ELF-1 (cell line): Measurements from ENCODE around the gene SLC16A11.
"Not testable (repeated sequence)": the region's sequence is repeated elsewhere in the genome, so short reads cannot be mapped to it uniquely, and the experiment has no call there.

Experiments
- DNase-seq: peaks from one replicate; pipeline ENCODE4 v3.0.0-alpha.2; 2016; ENCODE audit warnings: low read depth, low spot score

The SLC16A11 gene

DNA sequence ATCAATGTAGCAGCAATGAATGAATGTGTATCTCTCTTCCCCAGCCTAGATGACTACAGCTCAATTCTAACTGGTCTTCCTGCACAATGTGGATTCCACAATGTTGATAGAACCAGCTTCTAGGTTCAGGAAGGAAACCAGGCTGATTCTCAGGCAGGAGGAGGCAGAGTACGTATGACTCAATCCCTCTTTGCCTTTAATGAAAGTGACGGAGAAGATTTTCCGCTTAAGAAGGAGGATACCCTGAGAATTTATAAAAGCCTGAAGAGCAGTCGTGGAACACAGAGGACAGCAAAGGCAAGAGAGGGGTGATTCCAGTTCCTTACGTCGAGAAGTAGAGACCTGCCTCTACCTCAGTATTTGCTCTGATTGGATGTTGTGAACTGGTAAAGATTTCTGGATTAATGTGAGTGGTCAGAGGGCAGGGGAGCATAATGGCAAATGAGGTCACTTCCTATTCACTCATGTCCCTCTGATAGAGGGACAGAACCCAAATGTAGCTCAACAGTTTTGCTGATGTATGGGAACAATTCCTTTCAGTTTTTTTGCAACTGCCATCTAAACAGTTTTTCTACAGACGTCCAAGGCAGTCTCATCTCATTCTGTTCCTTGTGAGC is 15.0 kb upstream of the SLC16A11 start:
- DNase-seq, result no peak

DNA sequence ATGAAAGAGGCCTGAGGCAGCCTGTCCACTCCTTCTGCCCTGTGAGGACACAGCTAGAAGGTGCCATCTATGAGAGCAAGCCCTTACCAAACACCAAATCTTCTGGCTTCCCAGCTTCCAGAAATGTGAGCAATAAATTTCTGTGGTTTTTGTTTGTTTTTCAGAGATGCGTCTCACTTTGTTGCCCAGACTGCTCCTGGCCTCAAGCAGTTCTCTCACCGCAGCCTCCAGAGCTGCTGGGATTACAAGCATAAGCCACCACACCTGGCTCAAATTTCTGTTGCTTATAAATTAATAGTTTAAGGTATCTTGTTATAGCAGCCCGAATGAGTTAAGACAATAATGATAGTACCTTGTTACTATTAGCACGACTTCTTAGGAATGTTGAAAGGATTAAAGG is 12.5 kb upstream of the SLC16A11 start:
- no peak for DNase-seq

DNA sequence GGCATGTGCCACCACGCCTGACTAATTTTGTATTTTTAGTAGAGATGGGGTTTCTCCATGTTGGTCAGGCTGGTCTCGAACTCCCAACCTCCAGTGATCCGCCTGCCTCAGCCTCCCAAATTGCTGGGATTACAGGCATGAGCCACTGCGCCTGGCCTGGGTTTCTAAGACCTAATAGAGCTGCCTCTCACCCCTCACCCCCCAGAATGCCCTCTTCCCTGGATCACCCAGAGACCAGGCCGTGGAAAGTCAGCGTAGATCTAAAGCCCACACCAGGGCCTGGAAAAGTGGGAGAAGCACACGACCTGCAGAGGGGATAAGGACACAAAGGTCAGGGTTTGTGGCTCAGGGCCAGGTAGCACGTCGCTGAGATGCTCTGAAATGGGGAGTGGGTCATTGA is 6.7 kb upstream of the SLC16A11 start:
- DNase-seq, result not testable (repeated sequence)

DNA sequence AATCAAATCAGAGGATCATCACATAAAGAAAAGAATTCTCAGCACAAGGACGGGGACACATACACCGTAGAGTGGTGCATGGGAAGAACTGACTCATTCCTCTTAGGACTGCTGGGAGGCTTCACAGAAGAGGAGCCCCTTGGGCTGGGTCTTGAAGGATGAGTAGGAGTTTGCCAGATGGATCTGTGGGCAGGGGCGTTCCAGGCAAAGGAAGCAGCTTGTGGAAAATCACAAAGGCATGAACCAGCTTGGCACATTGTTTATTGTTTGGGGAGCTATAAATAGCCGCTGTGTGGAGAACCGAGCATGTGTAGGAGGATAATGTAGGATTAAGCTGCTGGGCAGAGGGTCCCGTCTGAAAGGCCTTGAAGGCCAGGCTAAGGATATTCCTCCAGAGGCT is 5.1 kb upstream of the SLC16A11 start:
- no peak for DNase-seq

DNA sequence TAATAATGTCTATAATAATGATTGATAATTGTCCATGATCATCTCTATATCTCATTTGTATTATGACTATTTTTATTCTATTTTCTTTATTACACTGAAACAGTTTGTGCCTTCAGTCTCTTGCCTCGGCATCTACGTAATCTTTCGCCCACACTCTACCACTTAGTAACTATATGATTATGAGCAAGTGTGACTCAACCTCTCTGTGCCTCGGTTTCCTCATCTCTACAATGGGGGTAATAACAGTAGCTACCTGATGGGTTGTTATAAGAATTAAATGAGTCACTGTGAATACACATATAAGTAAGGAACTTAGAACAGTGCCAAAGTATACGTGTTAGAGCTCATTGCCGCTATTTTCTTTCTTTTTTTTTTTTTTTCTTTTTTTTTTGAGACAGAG is 3.7 kb upstream of the SLC16A11 start:
- DNase-seq, result no peak

DNA sequence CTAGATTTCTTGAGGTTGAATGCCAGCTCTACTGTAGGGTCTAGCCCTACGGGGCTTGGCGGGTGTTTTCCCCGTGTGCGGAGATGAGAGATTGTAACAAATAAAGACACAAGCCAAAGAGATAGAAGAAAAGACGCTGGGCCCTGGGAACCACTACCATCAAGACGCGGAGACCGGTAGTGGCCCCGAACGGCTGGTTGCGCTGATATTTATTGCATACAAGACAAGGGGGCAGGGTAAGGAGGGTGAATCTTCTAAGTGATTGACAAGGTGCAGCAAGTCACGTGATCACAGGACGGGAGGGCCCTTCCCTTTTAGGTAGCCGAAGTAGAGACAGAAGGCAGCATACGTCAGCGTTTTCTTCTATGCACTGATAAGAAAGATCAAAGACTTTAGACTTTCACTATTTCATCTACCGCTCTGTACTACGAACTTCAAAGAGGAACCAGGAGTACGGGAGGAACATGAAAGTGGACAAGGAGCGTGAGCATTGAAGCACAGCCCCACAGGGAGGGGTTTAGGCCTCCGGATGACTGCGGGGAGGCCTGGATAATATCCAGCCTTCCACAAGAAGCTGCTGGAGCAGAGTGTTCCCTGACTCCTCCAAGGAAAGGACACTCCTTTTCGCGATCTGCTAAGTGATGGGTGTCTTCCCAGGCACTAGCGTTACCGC is 3.0 kb upstream of the SLC16A11 start:
- DNase-seq, result peak; percentile 79

DNA sequence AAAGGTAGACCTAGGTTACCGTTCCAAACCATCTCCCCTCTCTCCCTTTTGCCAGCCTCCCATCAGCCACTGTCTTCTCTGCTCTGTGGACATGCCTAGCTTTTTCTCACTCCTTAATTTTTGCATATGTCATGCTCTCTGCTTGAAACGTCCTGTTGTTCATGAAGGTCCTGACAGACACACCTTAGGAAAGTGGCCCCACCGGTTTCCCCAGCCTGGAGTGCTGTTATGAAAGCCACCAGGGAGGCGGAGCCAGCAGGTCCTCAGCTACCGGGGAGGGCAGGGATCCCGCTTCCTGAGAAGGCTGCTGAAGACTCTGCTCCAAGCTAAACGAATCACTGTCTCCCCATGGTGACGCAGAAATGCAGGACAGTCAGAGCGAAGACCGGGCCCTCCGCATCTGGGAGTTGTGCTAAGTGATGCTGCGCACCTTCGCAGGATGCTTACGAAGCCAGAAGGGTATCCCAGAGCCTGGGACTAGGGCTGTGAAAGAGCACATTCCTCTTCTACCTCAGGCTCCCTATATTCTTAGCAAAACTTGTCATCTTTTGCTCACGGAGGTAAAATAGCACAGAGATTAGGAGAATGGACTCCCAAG is 2.3 kb upstream of the SLC16A11 start:
- DNase-seq, result peak; percentile 86

DNA sequence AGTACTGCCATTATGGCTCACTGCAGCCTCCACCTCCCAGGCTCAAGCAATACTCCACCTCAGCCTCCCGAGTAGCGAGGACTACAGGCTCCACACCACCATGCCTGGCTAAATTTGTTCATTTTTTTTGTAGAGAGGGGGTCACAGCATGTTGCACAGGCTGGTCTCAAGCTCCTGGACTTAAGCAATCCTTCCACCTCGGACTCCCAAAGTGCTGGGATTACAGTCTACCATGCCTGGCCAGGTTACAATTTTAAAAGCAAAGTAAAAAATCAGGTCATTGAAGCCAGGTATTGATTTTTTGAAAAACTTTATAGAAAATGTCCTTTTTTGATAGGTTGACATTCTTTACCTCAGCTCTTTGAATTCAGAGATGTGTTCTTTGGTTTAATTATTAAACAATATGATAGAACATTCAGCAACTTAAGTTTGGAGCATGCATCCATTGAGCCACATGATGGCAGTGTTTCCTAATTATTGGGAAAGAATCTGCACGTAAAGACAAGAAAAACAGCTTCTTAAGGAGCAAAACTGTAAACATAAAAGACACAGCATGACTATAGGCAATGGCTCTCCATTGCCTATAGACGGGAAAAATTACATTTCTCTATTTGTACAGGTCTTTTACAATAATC is 1.7 kb upstream of the SLC16A11 start:
- DNase-seq, result peak; percentile 50

DNA sequence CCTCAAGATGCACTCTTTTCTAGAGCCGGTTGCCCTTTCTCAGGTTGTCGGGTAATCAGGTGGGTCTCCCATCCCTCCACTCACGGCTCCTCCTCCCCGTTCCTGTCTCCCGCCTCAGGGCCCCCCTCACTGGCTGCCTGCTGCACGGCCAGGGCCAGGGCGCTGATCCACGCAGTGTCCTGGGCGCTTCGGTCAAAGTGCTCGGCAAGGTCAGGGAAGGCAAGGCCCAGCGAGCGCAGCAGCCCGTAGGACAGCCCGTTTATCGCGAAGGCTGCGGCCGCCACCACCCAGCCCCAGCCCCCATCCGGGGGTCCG is 753 bp downstream of the SLC16A11 start:
- no peak for DNase-seq

DNA sequence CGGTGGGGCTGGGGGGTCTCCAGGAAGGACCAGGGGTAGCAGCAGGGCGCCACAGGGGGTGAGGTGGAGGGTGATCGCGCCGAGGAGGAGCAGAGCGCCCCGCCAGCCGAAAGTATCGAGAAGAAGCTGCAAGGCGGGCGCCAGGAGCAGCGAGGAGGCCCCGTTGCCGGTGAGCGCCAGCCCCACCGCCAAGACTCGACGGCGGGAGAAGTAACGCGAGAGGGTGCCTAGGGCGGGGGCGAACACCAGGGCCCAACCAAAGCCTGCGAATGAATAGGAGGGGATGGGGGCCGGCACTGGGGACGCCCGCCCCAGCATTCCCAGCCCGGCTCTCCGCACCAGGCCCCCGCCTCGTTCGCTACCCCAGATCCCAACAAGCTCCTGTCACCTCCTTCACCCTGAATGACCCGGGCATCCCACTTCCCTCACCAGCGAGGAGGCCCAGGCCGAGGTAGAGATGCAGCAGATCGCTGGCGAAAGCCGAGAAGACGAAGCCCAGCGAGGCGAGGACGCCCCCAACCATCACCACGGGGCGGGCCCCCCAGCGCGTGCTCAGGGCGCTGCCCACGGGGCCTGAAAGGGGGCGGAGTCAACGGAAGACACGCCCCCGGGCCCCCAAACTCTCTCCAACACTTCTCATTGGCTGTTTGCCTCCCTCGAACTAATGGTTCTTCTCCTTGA is 1.3 kb downstream of the SLC16A11 start:
- DNase-seq, result peak; percentile 63

DNA sequence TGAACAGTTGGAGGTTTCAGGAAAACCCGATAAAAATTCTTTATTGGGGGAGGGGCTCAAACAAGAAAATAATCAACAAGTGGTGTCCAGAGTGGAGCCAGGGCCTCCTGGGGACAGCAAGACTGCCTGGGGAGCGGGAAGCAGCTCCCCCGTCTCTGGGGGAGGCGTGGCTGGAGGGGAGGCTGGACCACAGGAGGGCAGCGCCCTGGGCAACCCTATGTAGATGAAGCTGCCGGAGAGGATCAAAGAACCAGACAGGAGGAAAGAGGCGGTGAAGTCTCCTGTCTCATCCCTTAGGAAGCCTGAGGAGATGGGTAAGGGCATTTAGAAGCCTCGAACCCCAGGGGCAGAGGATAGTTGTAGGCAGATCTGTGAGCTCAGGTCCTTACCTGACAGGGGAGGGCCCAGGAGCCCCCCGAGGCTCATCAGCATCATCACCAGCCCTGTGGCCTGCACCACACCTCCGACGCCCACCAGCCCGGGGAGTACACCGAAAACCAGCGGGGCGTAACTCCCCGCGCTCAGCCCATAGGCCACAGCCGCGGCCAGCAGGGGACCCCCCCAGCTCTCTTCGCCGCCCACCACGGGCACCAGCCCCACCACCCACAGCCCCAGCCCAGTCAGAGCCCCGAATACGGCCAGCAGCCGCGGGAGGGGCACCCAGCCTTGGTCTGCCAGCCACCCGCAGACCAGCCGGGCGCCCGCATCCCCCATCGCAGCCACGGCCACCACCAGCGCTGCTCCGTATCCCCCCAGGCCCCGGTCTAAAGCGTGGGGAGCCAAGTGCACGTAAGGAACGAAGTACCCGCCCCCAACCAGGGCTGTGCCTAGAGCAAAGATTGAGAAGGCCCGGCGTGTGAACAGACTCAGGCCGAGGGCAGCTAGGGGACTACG is 2.0 kb downstream of the SLC16A11 start:
- peak; percentile 84 for DNase-seq

DNA sequence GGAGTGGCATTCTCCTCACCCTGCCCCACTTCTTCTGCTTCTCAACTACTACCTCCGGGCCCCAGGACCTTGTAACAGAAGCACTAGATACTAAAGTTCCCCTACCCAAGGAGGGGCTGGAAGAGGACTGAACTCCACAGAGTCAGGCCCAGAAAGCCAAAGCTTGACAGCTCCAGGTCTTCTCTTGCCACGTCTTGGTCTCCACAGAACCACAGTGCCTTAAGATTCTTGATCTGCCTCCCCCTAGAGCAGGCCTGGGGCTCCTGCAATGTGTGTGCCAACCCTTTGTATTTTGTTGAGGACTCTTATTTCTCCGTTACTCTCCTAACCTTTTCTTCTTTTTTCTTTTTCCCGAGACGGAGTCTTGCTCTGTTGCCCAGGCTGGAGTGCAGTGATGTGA is 4.1 kb downstream of the SLC16A11 start:
- no peak for DNase-seq

DNA sequence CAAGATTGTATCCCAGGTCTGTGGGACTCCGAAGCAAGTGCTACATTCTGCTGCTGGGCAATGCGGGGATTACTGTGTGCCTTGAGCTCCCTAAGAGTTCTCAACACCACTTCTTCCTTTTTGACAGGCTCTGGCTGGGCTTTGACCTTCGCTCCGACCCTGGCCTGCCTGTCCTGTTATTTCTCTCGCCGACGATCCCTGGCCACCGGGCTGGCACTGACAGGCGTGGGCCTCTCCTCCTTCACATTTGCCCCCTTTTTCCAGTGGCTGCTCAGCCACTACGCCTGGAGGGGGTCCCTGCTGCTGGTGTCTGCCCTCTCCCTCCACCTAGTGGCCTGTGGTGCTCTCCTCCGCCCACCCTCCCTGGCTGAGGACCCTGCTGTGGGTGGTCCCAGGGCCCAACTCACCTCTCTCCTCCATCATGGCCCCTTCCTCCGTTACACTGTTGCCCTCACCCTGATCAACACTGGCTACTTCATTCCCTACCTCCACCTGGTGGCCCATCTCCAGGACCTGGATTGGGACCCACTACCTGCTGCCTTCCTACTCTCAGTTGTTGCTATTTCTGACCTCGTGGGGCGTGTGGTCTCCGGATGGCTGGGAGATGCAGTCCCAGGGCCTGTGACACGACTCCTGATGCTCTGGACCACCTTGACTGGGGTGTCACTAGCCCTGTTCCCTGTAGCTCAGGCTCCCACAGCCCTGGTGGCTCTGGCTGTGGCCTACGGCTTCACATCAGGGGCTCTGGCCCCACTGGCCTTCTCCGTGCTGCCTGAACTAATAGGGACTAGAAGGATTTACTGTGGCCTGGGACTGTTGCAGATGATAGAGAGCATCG is 5.6 kb downstream of the SLC16A11 start:
- peak; percentile 46 for DNase-seq

DNA sequence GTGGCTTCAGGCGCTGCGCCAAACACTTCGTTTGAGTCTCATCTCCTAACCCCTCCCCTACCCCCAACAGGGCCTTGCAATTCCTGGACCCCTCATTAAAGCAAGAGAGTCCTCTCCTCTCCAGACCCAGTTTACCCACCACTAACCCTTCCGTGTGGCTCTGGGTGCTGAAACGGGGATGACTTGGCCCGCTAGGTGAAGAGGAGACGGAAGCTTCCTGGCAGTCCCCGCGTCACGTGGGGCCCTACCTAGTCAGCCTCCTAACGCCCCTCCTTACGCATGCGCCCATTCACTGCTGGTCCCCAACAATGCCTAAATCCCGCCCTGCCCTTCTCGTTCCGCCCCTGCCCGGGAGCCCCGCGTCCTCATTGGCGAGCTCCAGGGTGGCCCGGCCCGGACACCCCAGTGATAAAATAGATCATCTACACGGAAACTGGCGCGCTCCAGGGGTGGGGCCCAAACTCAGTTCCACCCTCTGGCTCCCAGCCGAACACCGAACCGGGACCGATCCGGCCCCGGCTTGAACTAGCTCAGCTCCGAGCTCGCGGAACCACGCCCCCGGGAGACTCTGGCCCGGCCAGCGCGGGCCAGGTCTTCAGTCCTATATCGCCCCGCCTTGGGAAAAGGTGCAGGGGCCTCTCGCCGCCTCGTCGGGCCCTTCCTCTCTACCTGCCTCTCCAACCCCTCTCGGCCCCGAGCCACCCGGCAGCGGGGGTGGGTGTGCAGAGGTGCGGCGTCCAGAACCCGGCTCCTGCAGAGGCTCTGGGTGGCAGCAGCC is 8.1 kb downstream of the SLC16A11 start, which contains the start of gene SLC16A13:
Gene SLC16A13, plus strand, starts transcription at position 425 of the 778 bp plus-strand sequence. CDS start 368 bp downstream, outside the sequence.
- DNase-seq, result peak; percentile 96

DNA sequence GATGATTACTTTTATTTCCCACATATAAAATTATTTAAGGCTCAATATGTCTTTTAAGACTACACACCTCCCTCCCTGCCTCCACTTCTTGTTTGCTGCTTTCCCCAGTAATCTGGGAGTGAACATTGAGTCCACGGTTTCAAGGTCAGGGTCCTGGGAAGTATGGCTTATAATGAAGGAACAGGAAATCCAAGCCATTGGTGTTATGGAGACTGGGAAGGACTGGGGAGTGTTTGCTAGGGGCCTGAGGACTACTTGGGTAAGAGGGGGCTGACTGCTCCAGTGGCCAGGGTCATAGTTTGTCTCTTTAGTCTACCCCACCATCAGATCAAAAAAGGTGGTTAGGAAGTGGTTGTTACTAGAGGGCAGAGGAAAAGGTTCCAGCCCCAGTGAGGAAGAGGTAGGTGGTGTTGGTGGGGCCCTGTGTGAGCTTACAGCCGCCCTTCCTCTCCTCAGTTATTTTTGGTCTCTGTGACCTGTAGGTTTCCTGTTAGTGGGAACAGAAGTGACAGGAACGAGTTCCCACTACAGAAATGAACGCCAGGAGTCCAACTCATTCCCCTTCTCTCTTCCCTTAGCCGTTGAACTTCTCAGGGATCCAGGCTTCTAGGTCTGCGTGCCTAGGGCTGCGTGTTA is 8.8 kb downstream of the SLC16A11 start:
- no peak for DNase-seq

DNA sequence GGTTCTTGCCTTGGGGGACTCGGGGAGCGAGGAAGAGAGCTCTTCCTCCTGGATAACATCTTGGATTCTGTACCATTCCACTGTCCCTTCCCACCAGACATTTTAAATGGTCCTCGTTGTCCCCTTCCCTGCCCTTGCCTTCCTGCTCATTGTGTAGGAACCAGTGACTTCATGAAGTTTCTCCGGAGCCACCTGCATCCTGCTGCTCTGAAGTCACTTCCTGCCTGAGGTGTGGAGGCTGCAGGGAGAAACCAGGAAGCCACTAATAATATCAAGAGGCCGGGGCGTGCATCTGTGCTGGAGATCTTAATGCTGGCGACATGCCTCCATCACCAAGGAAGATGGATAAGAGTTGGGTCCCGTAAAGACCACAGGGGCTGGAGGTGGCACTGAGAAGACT is 14.2 kb downstream of the SLC16A11 start:
- no peak for DNase-seq

DNA sequence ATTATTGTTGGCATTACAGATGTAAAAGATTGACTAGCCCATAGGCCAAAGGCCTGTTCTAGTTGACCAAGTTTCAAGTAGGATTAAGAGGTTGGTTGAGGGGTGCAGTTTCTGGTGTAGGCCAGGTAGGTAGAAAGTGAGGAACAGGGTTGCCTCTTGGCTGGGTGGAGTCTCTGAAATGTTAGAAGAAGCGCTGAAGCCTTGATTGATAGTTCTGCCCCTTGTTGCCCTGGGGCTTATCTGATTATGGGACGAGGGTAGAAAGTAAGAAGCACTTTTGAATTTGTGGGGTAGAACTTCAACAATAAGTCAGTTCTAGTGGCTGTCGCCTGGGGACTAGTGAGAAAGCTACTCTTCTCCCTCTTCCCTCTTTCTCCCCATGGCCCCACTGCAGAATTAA is 14.8 kb downstream of the SLC16A11 start:
- no peak for DNase-seq

DNA sequence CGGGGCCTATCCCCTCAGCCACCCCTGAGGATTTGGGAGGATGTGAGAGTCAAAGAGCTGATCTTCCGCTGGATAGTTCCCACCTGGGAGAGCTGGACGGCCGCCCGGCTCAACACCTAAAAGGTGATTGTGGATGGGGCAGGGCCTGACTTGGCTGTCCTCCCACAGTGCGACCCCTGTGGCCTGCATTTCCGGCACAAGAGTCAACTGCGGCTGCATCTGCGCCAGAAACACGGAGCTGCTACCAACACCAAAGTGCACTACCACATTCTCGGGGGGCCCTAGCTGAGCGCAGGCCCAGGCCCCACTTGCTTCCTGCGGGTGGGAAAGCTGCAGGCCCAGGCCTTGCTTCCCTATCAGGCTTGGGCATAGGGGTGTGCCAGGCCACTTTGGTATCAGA is 16.6 kb downstream of the SLC16A11 start:
- DNase-seq, result no peak
